GM19035 (cell line): ENCODE measurements around the gene CDK2AP2.
"Not testable (repeated sequence)": the region's sequence is repeated elsewhere in the genome, so short reads cannot be mapped to it uniquely, and the experiment has no call there.

Experiments
- ATAC-seq: cut with Tn5 transposase; IDR thresholded peaks from one replicate; pipeline ENCODE4 v1.9.1; 2021; ENCODE audit not compliant: unreplicated experiment

Gene CDK2AP2

GRCh38 chr11:67468056-67468455, 39.9 kb downstream of the CDK2AP2 start:
- no peak for ATAC-seq

DNA sequence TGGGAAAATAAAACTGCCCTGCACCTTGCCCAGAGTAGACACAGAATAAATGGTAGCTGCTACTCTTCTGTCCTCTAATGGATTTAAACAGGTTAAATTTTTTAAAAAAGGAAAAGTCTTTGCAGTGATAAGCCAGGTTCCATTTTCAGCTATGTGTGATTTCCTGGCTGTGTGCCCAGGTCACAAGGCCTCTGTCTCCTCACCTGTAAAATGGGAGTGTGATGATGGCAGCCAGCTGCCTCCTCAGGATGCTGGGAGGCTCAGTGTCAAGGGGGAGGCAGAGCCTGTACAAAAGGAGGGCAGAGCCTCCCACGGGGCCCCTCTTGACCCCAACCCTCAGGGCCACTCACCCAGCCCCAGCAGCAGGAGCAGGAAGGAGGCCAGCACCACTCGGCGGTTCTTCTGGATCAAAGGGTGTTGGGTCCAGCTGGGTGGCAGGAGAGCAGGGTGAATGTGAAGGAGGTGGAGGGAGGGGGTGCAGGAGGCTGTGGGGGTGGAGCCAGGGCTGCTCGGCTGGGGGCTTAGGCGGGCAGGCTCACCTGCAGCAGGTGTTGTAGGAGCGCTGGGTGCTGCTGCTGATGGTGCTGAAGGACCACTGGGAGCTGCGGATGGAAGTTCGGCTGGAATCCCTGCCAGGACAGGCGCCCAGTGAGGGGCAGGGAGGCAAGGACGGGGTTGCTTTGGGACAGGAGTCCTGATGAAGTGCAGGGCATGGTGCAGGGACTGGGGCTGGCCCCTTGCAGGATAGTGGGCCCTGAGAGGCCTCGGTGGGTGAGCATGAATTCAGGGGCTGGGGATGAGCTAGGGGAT, 40.8 kb downstream of the CDK2AP2 start:
- no peak for ATAC-seq

DNA sequence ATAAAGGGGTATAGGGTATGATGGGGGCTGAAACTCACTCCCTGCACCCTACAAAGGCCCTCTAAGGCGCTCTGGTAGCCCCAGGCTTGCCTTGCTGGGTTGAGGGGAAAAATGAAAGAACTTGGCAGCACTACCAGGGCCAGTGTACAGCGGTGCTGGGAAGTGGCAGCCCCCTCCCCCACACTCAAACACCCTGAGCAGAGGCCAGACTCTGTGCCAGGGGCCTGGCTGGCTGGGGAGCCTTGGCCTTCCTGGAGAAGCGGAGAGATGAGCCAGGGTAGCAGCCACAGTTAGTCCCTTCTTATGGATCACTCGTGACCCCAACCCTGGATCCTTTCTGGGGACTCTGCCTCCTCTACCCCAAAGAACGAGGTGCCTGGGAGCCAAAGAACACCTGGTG, 41.6 kb downstream of the CDK2AP2 start:
- no peak for ATAC-seq

DNA sequence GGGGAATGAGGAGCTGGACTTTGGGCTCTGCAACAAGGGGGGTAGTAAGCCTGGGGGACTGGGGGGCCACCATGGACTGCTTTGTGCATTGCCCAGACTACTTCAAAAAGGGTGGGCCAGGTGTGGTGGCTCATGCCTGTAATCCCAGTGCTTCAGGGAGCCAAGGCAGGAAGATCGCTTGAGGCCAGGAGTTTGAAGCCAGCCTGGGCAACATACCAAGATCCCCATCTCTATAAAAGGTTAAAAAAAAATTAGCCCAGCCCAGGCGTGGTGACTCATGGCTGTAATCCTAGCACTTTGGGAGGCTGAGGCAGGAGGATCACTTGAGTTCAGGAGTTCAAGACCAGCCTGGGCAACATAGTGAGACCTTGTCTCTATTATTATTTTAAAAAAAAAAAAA, 42.4 kb downstream of the CDK2AP2 start:
- not testable (repeated sequence) for ATAC-seq

DNA sequence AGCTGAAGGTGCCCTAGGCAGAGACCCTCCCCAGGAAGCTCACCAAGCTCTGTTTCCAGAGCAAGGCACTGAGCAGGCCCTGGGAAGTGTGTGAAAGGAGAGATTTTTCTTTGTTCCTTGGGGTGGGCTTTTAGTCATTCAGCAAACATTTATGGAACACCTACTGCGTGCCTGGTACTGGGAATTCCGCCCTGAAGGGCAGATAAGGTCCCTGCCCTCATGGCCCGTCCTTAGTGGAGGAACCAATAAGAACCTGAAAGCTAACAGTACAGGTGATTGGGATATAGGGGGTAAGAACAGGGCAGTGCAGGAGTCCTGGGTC, 42.8 kb downstream of the CDK2AP2 start:
- no peak for ATAC-seq

- ATAC-seq: peak; percentile 49
These were observed 43.4 kb downstream of the CDK2AP2 start for GRCh38 chr11:67464411-67465188.

DNA sequence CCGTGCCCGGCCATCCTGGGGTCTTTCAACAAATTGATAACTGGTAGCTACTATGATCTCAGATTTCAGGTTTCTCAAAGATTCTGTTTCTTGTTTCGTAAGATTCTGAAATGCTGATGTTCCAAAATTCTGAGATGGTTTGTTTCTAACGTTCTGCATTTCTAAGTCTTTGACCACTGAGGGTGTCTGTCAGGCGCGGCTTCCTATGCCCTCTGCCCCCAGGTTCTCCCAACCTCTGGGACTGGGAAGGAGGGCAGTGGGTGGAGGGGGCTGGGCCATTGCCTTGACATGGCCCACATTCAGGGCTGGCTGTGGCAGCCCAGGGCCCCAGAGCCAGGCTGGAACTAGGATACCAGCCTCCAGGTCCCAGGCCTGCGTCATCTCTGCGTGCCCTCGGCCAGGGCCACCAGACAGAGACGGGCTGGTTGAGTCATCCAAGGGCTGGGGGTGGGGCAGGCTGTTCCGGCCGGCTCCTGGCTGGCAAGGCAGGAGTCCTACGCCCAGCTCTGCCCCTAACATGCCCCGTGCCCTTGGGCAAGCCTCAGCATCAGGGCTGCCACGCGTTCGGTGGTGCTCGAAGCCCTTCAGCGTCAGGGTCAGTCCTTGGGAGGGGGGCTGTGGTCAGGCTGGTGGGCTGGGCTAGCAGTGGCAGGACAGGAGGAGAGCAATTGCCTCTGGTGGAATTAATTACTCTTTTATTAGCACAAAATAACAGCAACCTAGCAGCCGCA, 44.1 kb downstream of the CDK2AP2 start:
- no peak for ATAC-seq

DNA sequence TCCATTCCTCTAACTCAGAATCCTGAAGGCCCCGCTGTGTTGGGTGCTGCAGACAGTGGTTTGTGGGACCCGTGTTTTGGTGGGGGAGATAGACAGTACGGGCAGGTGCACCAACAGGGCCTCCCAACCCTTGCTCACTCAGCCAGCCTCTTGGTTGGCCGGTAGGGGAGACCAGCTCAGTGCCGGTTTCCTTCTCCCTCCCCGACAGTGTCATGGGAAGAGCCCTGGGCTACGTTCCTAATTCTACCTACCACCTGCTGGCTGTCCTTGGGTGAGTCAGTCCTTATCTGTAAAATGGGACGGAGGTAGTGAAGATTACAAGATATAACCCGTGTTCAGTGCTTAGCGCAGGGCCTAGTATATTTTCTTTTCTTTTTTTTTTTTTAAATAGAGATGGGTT, 44.8 kb downstream of the CDK2AP2 start:
- ATAC-seq: no peak

GRCh38 chr11:67458266-67458665, 49.7 kb downstream of the CDK2AP2 start:
- no peak for ATAC-seq

DNA sequence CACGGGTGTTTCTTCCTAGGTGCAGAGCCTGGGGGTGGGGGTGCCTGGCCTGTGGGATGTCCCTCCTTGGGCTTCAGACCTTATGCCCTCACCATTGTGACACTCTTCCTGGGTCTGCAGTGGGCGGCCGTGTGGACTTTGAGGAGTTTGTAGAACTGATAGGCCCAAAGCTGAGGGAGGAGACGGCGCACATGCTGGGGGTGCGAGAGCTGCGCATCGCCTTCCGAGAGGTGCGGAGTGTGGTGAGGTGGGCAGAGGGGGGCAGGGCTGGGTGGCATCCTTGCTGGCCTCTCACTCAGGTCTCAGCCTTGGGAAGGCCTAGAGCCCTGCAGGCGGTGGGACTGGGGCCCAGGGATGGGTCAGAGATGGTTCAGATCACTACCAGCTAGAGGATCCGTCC, 50.5 kb downstream of the CDK2AP2 start:
- no peak for ATAC-seq
